Prostate gland (tissue), 2 donors: ENCODE data around the gene C5orf63. TPM values are rescaled to one million over a fixed set of nuclear protein-coding genes. Genes with fewer than 3 reads are reported as not detected.
"Not testable (repeated sequence)": the region's sequence is repeated elsewhere in the genome, so short reads cannot be mapped to it uniquely, and the experiment has no call there.

Experiments used
- DNase-seq: peaks from one replicate; pipeline ENCODE4 v3.0.0-alpha.2; 2019; ENCODE audit warnings: low spot score
- H3K27ac ChIP-seq, 2 donors: fragments of 200-600 bp; sonication (generic); 2 replicates each; pipeline ENCODE4 v1.5.1; 2017 to 2019
- H3K27me3 ChIP-seq: fragments of 200-600 bp; sonication (generic); replicated peaks from 2 replicates; pipeline ENCODE4 v1.5.1; 2019; ENCODE audit not compliant: insufficient read depth
- H3K36me3 ChIP-seq, 2 donors: fragments of 200-600 bp; sonication (generic); 1 replicate in 1 of 2; 2 replicates in 1 of 2; pipeline versions ENCODE4 v1.5.1 to v1.8.1; 2017 to 2019
- H3K4me1 ChIP-seq: fragments of 200-600 bp; sonication (generic); replicated peaks from 2 replicates; pipeline ENCODE4 v1.5.1; 2019
- H3K4me3 ChIP-seq, 2 donors: fragments of 200-600 bp; sonication (generic); 2 replicates each; pipeline ENCODE4 v1.5.1; 2017 to 2019
- H3K9me3 ChIP-seq: fragments of 200-600 bp; sonication (generic); 2 replicates; pipeline ENCODE4 v1.5.1; 2017
- CTCF ChIP-seq, 4 experiments: fragments of 200-600 bp in 2 of 4; fragments of 450-650 bp in 2 of 4; sonication (generic) in 2 of 4; IDR thresholded peaks; 1 replicate in 3 of 4; 2 replicates in 1 of 4; pipeline ENCODE4 v1.5.1; 2016 to 2019; ENCODE audit warnings: antibody characterized with exemption in 4 of 4, mild to moderate bottlenecking in 2 of 4, moderate library complexity in 2 of 4
- POLR2A ChIP-seq: fragments of 450-650 bp; IDR thresholded peaks from one replicate; pipeline ENCODE4 v1.6.1; 2016; ENCODE audit warnings: antibody characterized with exemption, mild to moderate bottlenecking
- POLR2AphosphoS5 ChIP-seq: sonication (generic); formaldehyde crosslinking; IDR thresholded peaks from one replicate; pipeline ENCODE4 v1.6.1; 2017; ENCODE audit warnings: antibody characterized with exemption
- WGBS: methylation state at CpG from one replicate; pipeline ENCODE4 v1.1.5; 2018; 5-methylcytosine and 5-hydroxymethylcytosine counted together
- intact Hi-C: fragments of 100-400 bp; cut with DNase I; formaldehyde crosslinking; loops from one replicate; pipeline ENCODE4 v1.14.2; 2022
- total RNA-seq, 2 donors: library from RNA; depleted of rRNA; stranded (reverse); fragments of >200 nt; gene quantifications; one replicate each; pipeline ENCODE4 v1.1.0, GENCODE V29; 2016

Gene C5orf63
- total RNA-seq, 2 donors from 2014 or later: 1.5 to 14.9 TPM

- H3K27ac ChIP-seq: no peak overlapping the region
- TF ChIP-seq POLR2A (no peak), POLR2AphosphoS5 (no peak), CTCF (IDR thresholded peaks at IDR 0.05) (no peak)
- no peaks in the 10 kb centered on the region for H3K36me3 ChIP-seq
- intact Hi-C loops: no loop called here
- WGBS: 52% methylated on average over 1 of the region's 1 CpG
- no peak for DNase-seq
- H3K4me1 ChIP-seq: no peaks in the 10 kb centered on the region
- H3K9me3 ChIP-seq: no peaks in the 10 kb centered on the region
- H3K4me3 ChIP-seq: no peak overlapping the region
- no peaks in the 10 kb centered on the region for H3K27me3 ChIP-seq
Observed at GRCh38 chr5:127019928-127020327, 53.4 kb downstream of the C5orf63 start.

GRCh38 chr5:127016722-127017121, 56.6 kb downstream of the C5orf63 start:
- H3K27ac ChIP-seq, H3K4me1 ChIP-seq, H3K9me3 ChIP-seq, H3K27me3 ChIP-seq, intact Hi-C loops, H3K36me3 ChIP-seq, H3K4me3 ChIP-seq, DNase-seq: not testable (repeated sequence)
- WGBS: 95% methylated on average over 4 of the region's 4 CpGs

GRCh38 chr5:127015716-127016115, 57.6 kb downstream of the C5orf63 start:
- intact Hi-C loops: no loop called here
- no peak for DNase-seq
- Histone ChIP-seq H3K4me1 (no peaks in the 10 kb centered on the region), H3K36me3 (no peaks in the 10 kb centered on the region), H3K27ac (no peak overlapping the region), H3K27me3 (no peaks in the 10 kb centered on the region), H3K9me3 (no peaks in the 10 kb centered on the region), H3K4me3 (no peak overlapping the region)
- TF ChIP-seq POLR2A: no peak
- no peak for TF ChIP-seq POLR2AphosphoS5
- no peak for TF ChIP-seq CTCF (IDR thresholded peaks at IDR 0.05)
- 79% methylated on average over 4 of the region's 4 CpGs for WGBS

GRCh38 chr5:127014573-127014972, 58.7 kb downstream of the C5orf63 start:
- H3K9me3 ChIP-seq: no peaks in the 10 kb centered on the region
- no peaks in the 10 kb centered on the region for H3K27me3 ChIP-seq
- TF ChIP-seq CTCF (IDR thresholded peaks at IDR 0.05) (no peak), POLR2A (no peak), POLR2AphosphoS5 (no peak)
- H3K36me3 ChIP-seq: no peaks in the 10 kb centered on the region
- intact Hi-C loops: no loop called here
- no peak overlapping the region for H3K27ac ChIP-seq
- 67% methylated on average over 1 of the region's 1 CpG for WGBS
- no peak for DNase-seq
- H3K4me1 ChIP-seq: no peaks in the 10 kb centered on the region
- H3K4me3 ChIP-seq: no peak overlapping the region

GRCh38 chr5:127013407-127013806, 59.9 kb downstream of the C5orf63 start:
- 78% methylated on average over 2 of the region's 2 CpGs for whole genome bisulfite sequencing
- Histone ChIP-seq H3K27me3 (no peaks in the 10 kb centered on the region), H3K27ac (no peak overlapping the region), H3K9me3 (no peaks in the 10 kb centered on the region), H3K36me3 (no peaks in the 10 kb centered on the region), H3K4me3 (no peak overlapping the region), H3K4me1 (no peaks in the 10 kb centered on the region)
- TF ChIP-seq POLR2A (no peak), POLR2AphosphoS5 (no peak), CTCF (IDR thresholded peaks at IDR 0.05) (no peak)
- no peak for DNase-seq
- intact Hi-C loops: no loop called here
